Heart left ventricle (tissue), 16 donors: Measurements from ENCODE around the gene ETDA. TPM values are rescaled to one million over a fixed set of nuclear protein-coding genes. Genes with fewer than 3 reads are reported as not detected.
"Not testable (repeated sequence)": the region's sequence is repeated elsewhere in the genome, so short reads cannot be mapped to it uniquely, and the experiment has no call there.

Source experiments
- ATAC-seq, 4 donors: fragments of 200-7000 bp; cut with Tn5 transposase; one replicate each; pipeline ENCODE4 v1.9.1; 2020 to 2022; ENCODE audit warnings: moderate library complexity in 4 of 4, mild to moderate bottlenecking in 3 of 4, moderate number of reproducible peaks in 1 of 4
- DNase-seq, 5 donors: peaks; one replicate each; pipeline ENCODE4 v3.0.0-alpha.2; 2020
- H3K27ac ChIP-seq, 12 donors: fragments of 200-600 bp; sonication (generic) in 4 of 12; one replicate each; pipeline versions ENCODE4 v1.5.0 to v1.8.0; 2016 to 2022; ENCODE audit warnings: mild to moderate bottlenecking in 2 of 12
- H3K27me3 ChIP-seq, 9 donors: fragments of 200-600 bp; sonication (generic) in 2 of 9; one replicate each; pipeline versions ENCODE4 v1.5.1 to v1.8.0; 2016 to 2022; ENCODE audit warnings: mild to moderate bottlenecking in 3 of 9
- H3K36me3 ChIP-seq, 9 donors: fragments of 200-600 bp; sonication (generic) in 2 of 9; one replicate each; pipeline versions ENCODE4 v1.5.0 to v1.8.0; 2018 to 2022; ENCODE audit warnings: mild to moderate bottlenecking in 2 of 9
- H3K4me1 ChIP-seq, 12 donors: fragments of 200-600 bp; sonication (generic) in 4 of 12; one replicate each; pipeline versions ENCODE4 v1.5.0 to v1.8.0; 2016 to 2022; ENCODE audit warnings: mild to moderate bottlenecking in 3 of 12
- H3K4me3 ChIP-seq, 12 donors: fragments of 200-600 bp; sonication (generic) in 4 of 12; one replicate each; pipeline versions ENCODE4 v1.5.0 to v1.8.0; 2017 to 2022; ENCODE audit warnings: mild to moderate bottlenecking in 9 of 12, moderate library complexity in 4 of 12
- H3K9me3 ChIP-seq, 12 donors: fragments of 200-600 bp; sonication (generic) in 4 of 12; one replicate each; pipeline versions ENCODE4 v1.5.0 to v1.8.0; 2016 to 2022; ENCODE audit warnings: mild to moderate bottlenecking in 1 of 12
- CTCF ChIP-seq, 12 donors: fragments of 200-600 bp; sonication (generic) in 4 of 12; IDR thresholded peaks; one replicate each; pipeline versions ENCODE4 v1.5.0 to v1.8.0; 2018 to 2022; ENCODE audit warnings: antibody characterized with exemption in 12 of 12, mild to moderate bottlenecking in 5 of 12
- POLR2A ChIP-seq, 2 donors: fragments of 450-650 bp; IDR thresholded peaks; one replicate each; pipeline ENCODE4 v1.6.1; 2017; ENCODE audit warnings: antibody characterized with exemption in 2 of 2, mild to moderate bottlenecking in 2 of 2, moderate library complexity in 2 of 2
- WGBS, 4 donors: extraction: QIAGEN DNeasy Blood & Tissue Kit in 2 of 4; methylation state at CpG; one replicate each; pipeline versions ENCODE4 v1.1.5 to v1.1.7; 2013 to 2018; 5-methylcytosine and 5-hydroxymethylcytosine counted together
- intact Hi-C, 10 donors: fragments of 100-400 bp; cut with DNase I; formaldehyde crosslinking; loops; one replicate each; pipeline versions ENCODE4 v1.11.1 to v1.14.2; 2022
- polyA plus RNA-seq, 2 donors: library from polyadenylated mRNA; stranded (reverse); fragments of 200-250 nt; gene quantifications; one replicate each; pipeline ENCODE4 v1.2.3, GENCODE V29; 2013
- total RNA-seq, 9 donors: library from RNA; depleted of rRNA in 2 of 9; stranded (reverse); fragments of >200 nt in 2 of 9; fragmentation: NEBNext Ultra II Directional in 3 of 9; extraction: Animal tissue kit (Norgen Biotek cat#: 25700) in 3 of 9; gene quantifications; one replicate each; pipeline versions ENCODE4 v1.1.0 to v1.2.4, GENCODE V29; 2016 to 2023
- donor health status: ischemic (EF 13 %, LVEDD 7.1; RV severe dilation, severe dysfunction).
- donor health status: healthy with polysubstance abuse.
- donor health status: DM: no; HTN: yes; CAD: no.
- donor health status: DM: no; HTN: no; CAD: no.
- donor health status: ischemic (EF 25% LVEDD 6.9; RV normal size, moderate dysfunction).
- donor health status: ischemic (EF 25% LVEDD 5.7; RV mildly dilated, moderate dysfunction).
- donor health status: healthy.
- donor health status: DM: yes; HTN: yes; CAD: no.
- donor health status: ischemic (EF 35%, LVEDD 5.7; RV mildly dilated, moderate dysfunction).
- donor health status: nonischemic (EF 11% LVEDD 7.7; RV severe dilation, severe dysfunction).
- donor health status: DM: yes; HTN: yes; CAD: no.
- donor health status: PGD.
- donor health status: ischemic (EF 29% LVEDD 5.4; RV normal size, mild dysfunction).
- donor health status: nonischemic (EF 23%, LVEDD 6.1; RV moderate dilation, normal function).

The ETDA gene
- total and polyA plus RNA-seq, 11 donors = not detected

- intact Hi-C loops = no loop called here
- TF ChIP-seq POLR2A (IDR thresholded peaks at IDR 0.05) (no peak), CTCF (IDR thresholded peaks at IDR 0.05) (no peak)
- no peak overlapping the region for H3K27ac ChIP-seq
- H3K27me3 ChIP-seq = no peaks in the 10 kb centered on the region
- no peaks in the 10 kb centered on the region for H3K36me3 ChIP-seq
- ATAC-seq (no peak), DNase-seq (no peak)
- H3K4me1 ChIP-seq = no peaks in the 10 kb centered on the region
- 76 to 95% (median 89%) methylated on average over 6 of the region's 6 CpGs for WGBS, 4 donors
- H3K9me3 ChIP-seq = no peaks in the 10 kb centered on the region
- H3K4me3 ChIP-seq = no peak overlapping the region
Observed at GRCh38 chrX:135256923-135257322, 5.1 kb downstream of the ETDA start.

GRCh38 chrX:135257469-135257868, 5.6 kb downstream of the ETDA start:
- H3K9me3 ChIP-seq = no peaks in the 10 kb centered on the region
- intact Hi-C loops = no loop called here
- ATAC-seq (no peak), DNase-seq (no peak)
- no peak for TF ChIP-seq CTCF (IDR thresholded peaks at IDR 0.05)
- TF ChIP-seq POLR2A (IDR thresholded peaks at IDR 0.05) = no peak
- H3K4me1 ChIP-seq = no peaks in the 10 kb centered on the region
- no peak overlapping the region for H3K27ac ChIP-seq
- WGBS, 4 donors = 95 to 99% (median 97%) methylated on average over 6 of the region's 6 CpGs
- no peak overlapping the region for H3K4me3 ChIP-seq
- H3K27me3 ChIP-seq = no peaks in the 10 kb centered on the region
- H3K36me3 ChIP-seq = no peaks in the 10 kb centered on the region

GRCh38 chrX:135260976-135261375, 9.1 kb downstream of the ETDA start:
- DNase-seq, intact Hi-C loops, H3K9me3 ChIP-seq, H3K27ac ChIP-seq, H3K36me3 ChIP-seq, H3K4me1 ChIP-seq, H3K4me3 ChIP-seq, ATAC-seq: not testable (repeated sequence)
- 86 to 93% (median 90%) methylated on average over 2 of the region's 2 CpGs for WGBS, 4 donors
- H3K27me3 ChIP-seq = peaks cover 0 to 11% (median 0%) of the 10 kb centered on the region in 9 donors

- intact Hi-C loops, DNase-seq: not testable (repeated sequence)
Observed at GRCh38 chrX:135263376-135263775, 11.5 kb downstream of the ETDA start.

GRCh38 chrX:135264206-135264605, 12.3 kb downstream of the ETDA start:
- Histone ChIP-seq H3K4me3 (no peak overlapping the region), H3K4me1 (no peaks in the 10 kb centered on the region), H3K36me3 (no peaks in the 10 kb centered on the region), H3K27ac (no peak overlapping the region), H3K9me3 (peaks cover 0 to 19% (median 3%) of the 10 kb centered on the region in 12 donors), H3K27me3 (peaks cover 0 to 11% (median 0%) of the 10 kb centered on the region in 9 donors)
- intact Hi-C loops = no loop called here
- DNase-seq (no peak), ATAC-seq (no peak)
- no peak for TF ChIP-seq POLR2A (IDR thresholded peaks at IDR 0.05)
- no peak for TF ChIP-seq CTCF (IDR thresholded peaks at IDR 0.05)
- WGBS, 4 donors = 77 to 91% (median 84%) methylated on average over 4 of the region's 4 CpGs

More at GRCh38 chrX:135263376-135263775, 11.5 kb downstream of the ETDA start:
- H3K9me3 ChIP-seq = peaks cover 0 to 11% (median 0%) of the 10 kb centered on the region in 12 donors
- H3K4me1 ChIP-seq, H3K4me3 ChIP-seq, ATAC-seq, H3K27ac ChIP-seq, H3K36me3 ChIP-seq: not testable (repeated sequence)
- 85 to 100% (median 92%) methylated on average over 5 to 8 of the region's 8 CpGs for WGBS, 4 donors
- peaks cover 0 to 11% (median 0%) of the 10 kb centered on the region in 9 donors for H3K27me3 ChIP-seq
